ENCODE results near the gene MEIKIN. TPM values are rescaled to one million over a fixed set of nuclear protein-coding genes. Genes with fewer than 3 reads are reported as not detected.
"Not testable (repeated sequence)": the region's sequence is repeated elsewhere in the genome, so short reads cannot be mapped to it uniquely, and the experiment has no call there.

MEIKIN gene
- polyA plus RNA-seq, 1 donor from 2014 or later = not detected

DNA sequence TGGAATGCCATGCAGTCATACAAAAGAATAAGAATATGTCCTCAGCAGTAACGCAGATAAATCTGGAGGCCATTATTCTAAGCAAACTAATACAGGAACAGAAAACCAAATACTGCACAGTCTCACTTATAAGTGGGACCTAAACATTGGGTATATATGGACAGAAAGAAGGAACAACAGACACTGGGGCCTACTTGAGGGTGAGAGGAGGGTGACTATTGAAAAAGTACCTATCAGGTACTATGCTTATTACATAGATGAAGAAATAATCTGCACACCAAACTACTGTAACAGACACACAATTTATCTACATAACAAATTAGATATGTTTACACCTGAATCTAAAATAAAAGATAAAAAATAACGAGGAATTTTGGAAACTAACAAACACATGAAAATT is 38.8 kb downstream of the MEIKIN start:
- Histone ChIP-seq H4K20me1 (ENCODE audit: insufficient read depth) (no peaks in the 10 kb centered on the region), H3F3A (ENCODE audit: insufficient read depth, low read length, poor library complexity, severe bottlenecking) (no peaks in the 10 kb centered on the region), H3K79me2 (replicated peaks; ENCODE audit: insufficient read depth, low read length) (no peaks in the 10 kb centered on the region), H3K36me3 (ENCODE audit: insufficient read depth, low read length) (no peaks in the 10 kb centered on the region), H3K9me3 (ENCODE audit: low read length) (no peaks in the 10 kb centered on the region), H2AFZ (ENCODE audit: low read depth, low read length) (no peak overlapping the region), H3K27ac (ENCODE audit: low read length) (no peak overlapping the region), H3K9ac (ENCODE audit: low read length) (no peak overlapping the region), H3K4me3 (ENCODE audit: low read length) (no peak overlapping the region), H3K27me3 (ENCODE audit: insufficient read depth, low read depth, low read length) (no peaks in the 10 kb centered on the region), H3K9me2 (ENCODE audit: insufficient read depth, low read length) (no peaks in the 10 kb centered on the region), H3K4me2 (ENCODE audit: low read length) (no peak overlapping the region)
- TF ChIP-seq, protein P1, sequence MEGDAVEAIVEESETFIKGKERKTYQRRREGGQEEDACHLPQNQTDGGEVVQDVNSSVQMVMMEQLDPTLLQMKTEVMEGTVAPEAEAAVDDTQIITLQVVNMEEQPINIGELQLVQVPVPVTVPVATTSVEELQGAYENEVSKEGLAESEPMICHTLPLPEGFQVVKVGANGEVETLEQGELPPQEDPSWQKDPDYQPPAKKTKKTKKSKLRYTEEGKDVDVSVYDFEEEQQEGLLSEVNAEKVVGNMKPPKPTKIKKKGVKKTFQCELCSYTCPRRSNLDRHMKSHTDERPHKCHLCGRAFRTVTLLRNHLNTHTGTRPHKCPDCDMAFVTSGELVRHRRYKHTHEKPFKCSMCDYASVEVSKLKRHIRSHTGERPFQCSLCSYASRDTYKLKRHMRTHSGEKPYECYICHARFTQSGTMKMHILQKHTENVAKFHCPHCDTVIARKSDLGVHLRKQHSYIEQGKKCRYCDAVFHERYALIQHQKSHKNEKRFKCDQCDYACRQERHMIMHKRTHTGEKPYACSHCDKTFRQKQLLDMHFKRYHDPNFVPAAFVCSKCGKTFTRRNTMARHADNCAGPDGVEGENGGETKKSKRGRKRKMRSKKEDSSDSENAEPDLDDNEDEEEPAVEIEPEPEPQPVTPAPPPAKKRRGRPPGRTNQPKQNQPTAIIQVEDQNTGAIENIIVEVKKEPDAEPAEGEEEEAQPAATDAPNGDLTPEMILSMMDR (IDR thresholded peaks at IDR 0.05; ENCODE audit: poor library complexity, severe bottlenecking) = no peak
- TF ChIP-seq, protein P2, sequence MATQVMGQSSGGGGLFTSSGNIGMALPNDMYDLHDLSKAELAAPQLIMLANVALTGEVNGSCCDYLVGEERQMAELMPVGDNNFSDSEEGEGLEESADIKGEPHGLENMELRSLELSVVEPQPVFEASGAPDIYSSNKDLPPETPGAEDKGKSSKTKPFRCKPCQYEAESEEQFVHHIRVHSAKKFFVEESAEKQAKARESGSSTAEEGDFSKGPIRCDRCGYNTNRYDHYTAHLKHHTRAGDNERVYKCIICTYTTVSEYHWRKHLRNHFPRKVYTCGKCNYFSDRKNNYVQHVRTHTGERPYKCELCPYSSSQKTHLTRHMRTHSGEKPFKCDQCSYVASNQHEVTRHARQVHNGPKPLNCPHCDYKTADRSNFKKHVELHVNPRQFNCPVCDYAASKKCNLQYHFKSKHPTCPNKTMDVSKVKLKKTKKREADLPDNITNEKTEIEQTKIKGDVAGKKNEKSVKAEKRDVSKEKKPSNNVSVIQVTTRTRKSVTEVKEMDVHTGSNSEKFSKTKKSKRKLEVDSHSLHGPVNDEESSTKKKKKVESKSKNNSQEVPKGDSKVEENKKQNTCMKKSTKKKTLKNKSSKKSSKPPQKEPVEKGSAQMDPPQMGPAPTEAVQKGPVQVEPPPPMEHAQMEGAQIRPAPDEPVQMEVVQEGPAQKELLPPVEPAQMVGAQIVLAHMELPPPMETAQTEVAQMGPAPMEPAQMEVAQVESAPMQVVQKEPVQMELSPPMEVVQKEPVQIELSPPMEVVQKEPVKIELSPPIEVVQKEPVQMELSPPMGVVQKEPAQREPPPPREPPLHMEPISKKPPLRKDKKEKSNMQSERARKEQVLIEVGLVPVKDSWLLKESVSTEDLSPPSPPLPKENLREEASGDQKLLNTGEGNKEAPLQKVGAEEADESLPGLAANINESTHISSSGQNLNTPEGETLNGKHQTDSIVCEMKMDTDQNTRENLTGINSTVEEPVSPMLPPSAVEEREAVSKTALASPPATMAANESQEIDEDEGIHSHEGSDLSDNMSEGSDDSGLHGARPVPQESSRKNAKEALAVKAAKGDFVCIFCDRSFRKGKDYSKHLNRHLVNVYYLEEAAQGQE (IDR thresholded peaks at IDR 0.05; ENCODE audit: borderline replicate concordance) = no peak
- TF ChIP-seq POLR2AphosphoS5 (IDR thresholded peaks at IDR 0.05) (no peak), SMC3 (conservative IDR thresholded peaks at IDR 0.05; ENCODE audit: poor library complexity) (no peak), MXI1 (conservative IDR thresholded peaks at IDR 0.05; ENCODE audit: poor library complexity, severe bottlenecking) (no peak), RAD21 (conservative IDR thresholded peaks at IDR 0.05) (no peak), EP300 (conservative IDR thresholded peaks at IDR 0.05; ENCODE audit: poor library complexity, severe bottlenecking) (no peak), TAF1 (IDR thresholded peaks at IDR 0.05; ENCODE audit: low read depth) (no peak), EZH2 (IDR thresholded peaks at IDR 0.05; ENCODE audit: borderline replicate concordance, insufficient read depth, low read length, poor library complexity, severe bottlenecking) (no peak)

DNA sequence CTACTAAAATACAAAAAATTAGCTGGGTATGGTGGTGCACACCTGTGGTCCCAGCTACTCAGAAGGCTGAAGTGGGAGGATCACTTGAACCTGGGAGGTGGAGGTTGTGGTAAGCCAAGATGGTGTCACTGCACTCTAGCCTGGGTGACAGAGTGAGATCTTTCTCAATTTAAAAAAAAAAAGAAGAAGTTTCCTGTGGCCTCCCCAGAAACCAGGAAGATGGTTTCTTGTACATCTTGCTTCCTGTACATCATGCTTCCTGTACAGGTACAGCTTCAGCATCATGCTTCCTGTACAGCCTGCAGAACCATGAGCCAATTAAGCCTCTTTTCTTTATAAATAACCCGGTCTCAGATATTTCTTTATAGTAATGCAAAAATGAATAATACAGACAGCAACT is 43.2 kb downstream of the MEIKIN start:
- not testable (repeated sequence) for H3K27ac ChIP-seq (ENCODE audit: low read length); H4K20me1 ChIP-seq (ENCODE audit: insufficient read depth)

DNA sequence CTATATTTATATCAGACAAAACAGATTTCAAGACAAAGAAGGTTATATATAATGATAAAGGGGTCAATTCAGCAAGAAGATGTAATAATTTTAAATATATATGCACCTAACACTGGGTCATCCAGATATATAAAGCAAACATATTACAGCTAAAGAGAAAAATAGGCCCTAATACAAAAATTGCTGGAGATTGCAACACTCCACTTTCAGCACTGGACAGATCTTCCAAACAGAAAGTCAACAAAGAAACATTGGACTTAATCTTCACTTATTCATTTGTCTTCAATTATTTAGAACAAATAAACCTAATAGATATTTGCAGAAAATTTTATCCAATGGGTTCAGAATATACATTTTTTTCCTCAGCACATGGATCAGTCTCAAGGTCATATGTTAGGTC is 45.8 kb downstream of the MEIKIN start:
- no peak overlapping the region for H3K4me2 ChIP-seq (ENCODE audit: low read length)
- H2AFZ ChIP-seq (ENCODE audit: low read depth, low read length) = no peak overlapping the region
- H3K4me3 ChIP-seq (ENCODE audit: low read length) = no peak overlapping the region
- H3K9me3 ChIP-seq (ENCODE audit: low read length) = no peaks in the 10 kb centered on the region
- H3K27me3 ChIP-seq (ENCODE audit: insufficient read depth, low read depth, low read length) = no peaks in the 10 kb centered on the region
- no peaks in the 10 kb centered on the region for H3K9me2 ChIP-seq (ENCODE audit: insufficient read depth, low read length)
- no peaks in the 10 kb centered on the region for H3F3A ChIP-seq (ENCODE audit: insufficient read depth, low read length, poor library complexity, severe bottlenecking)
- H3K27ac ChIP-seq (ENCODE audit: low read length) = no peak overlapping the region
- TF ChIP-seq MXI1 (conservative IDR thresholded peaks at IDR 0.05; ENCODE audit: poor library complexity, severe bottlenecking) = no peak
- TF ChIP-seq, protein P2 (IDR thresholded peaks at IDR 0.05; ENCODE audit: borderline replicate concordance) = no peak
- no peak for TF ChIP-seq EP300 (conservative IDR thresholded peaks at IDR 0.05; ENCODE audit: poor library complexity, severe bottlenecking)
- no peak for TF ChIP-seq EZH2 (IDR thresholded peaks at IDR 0.05; ENCODE audit: borderline replicate concordance, insufficient read depth, low read length, poor library complexity, severe bottlenecking)
- TF ChIP-seq RAD21 (conservative IDR thresholded peaks at IDR 0.05) = no peak
- TF ChIP-seq, protein P1 (IDR thresholded peaks at IDR 0.05; ENCODE audit: poor library complexity, severe bottlenecking) = no peak
- TF ChIP-seq POLR2AphosphoS5 (IDR thresholded peaks at IDR 0.05) = no peak
- TF ChIP-seq TAF1 (IDR thresholded peaks at IDR 0.05; ENCODE audit: low read depth) = no peak
- TF ChIP-seq SMC3 (conservative IDR thresholded peaks at IDR 0.05; ENCODE audit: poor library complexity) = no peak
- no peaks in the 10 kb centered on the region for H4K20me1 ChIP-seq (ENCODE audit: insufficient read depth)
- no peak overlapping the region for H3K9ac ChIP-seq (ENCODE audit: low read length)
- H3K79me2 ChIP-seq (replicated peaks; ENCODE audit: insufficient read depth, low read length) = no peaks in the 10 kb centered on the region
- H3K36me3 ChIP-seq (ENCODE audit: insufficient read depth, low read length) = no peaks in the 10 kb centered on the region

More for the DNA sequence above, 43.2 kb downstream of the MEIKIN start:
- not testable (repeated sequence) for H2AFZ ChIP-seq (ENCODE audit: low read depth, low read length); H3K4me3 ChIP-seq (ENCODE audit: low read length); H3K9me3 ChIP-seq (ENCODE audit: low read length); H3K4me2 ChIP-seq (ENCODE audit: low read length); H3F3A ChIP-seq (ENCODE audit: insufficient read depth, low read length, poor library complexity, severe bottlenecking); H3K27me3 ChIP-seq (ENCODE audit: insufficient read depth, low read depth, low read length); H3K79me2 ChIP-seq (replicated peaks; ENCODE audit: insufficient read depth, low read length); H3K9ac ChIP-seq (ENCODE audit: low read length); H3K9me2 ChIP-seq (ENCODE audit: insufficient read depth, low read length); H3K36me3 ChIP-seq (ENCODE audit: insufficient read depth, low read length)

Measured in neural cell (in vitro differentiated cells).